Lower lobe of right lung (tissue), 2 donors: ENCODE data around the gene AKAP6. TPM values are rescaled to one million over a fixed set of nuclear protein-coding genes. Genes with fewer than 3 reads are reported as not detected.

ENCODE experiments used
- ATAC-seq, 2 donors: fragments of 200-7000 bp; cut with Tn5 transposase; one replicate each; pipeline ENCODE4 v1.9.1; 2020 to 2022; ENCODE audit warnings: mild to moderate bottlenecking in 2 of 2, moderate library complexity in 2 of 2
- DNase-seq: peaks from one replicate; pipeline ENCODE4 v3.0.0-alpha.2; 2020
- H3K27ac ChIP-seq: fragments of 200-600 bp; one replicate; pipeline ENCODE4 v1.8.0; 2022
- H3K27me3 ChIP-seq: fragments of 200-600 bp; one replicate; pipeline ENCODE4 v1.8.0; 2022; ENCODE audit warnings: low read depth
- H3K36me3 ChIP-seq: fragments of 200-600 bp; one replicate; pipeline ENCODE4 v1.8.0; 2022; ENCODE audit warnings: mild to moderate bottlenecking
- H3K4me1 ChIP-seq: fragments of 200-600 bp; one replicate; pipeline ENCODE4 v1.8.0; 2022
- H3K4me3 ChIP-seq: fragments of 200-600 bp; one replicate; pipeline ENCODE4 v1.8.0; 2022; ENCODE audit warnings: mild to moderate bottlenecking
- H3K9me3 ChIP-seq: fragments of 200-600 bp; one replicate; pipeline ENCODE4 v1.8.0; 2022
- intact Hi-C: fragments of 100-400 bp; cut with DNase I; formaldehyde crosslinking; loops from one replicate; pipeline ENCODE4 v1.11.0; 2022
- total RNA-seq: library from RNA; stranded (reverse); fragmentation: NEBNext Ultra II Directional; extraction: Animal tissue kit (Norgen Biotek cat#: 25700); gene quantifications from one replicate; pipeline ENCODE4 v1.2.1, GENCODE V29; 2021
- TF ChIP-seq, protein P1 (sequence below): fragments of 200-600 bp; IDR thresholded peaks from one replicate; pipeline ENCODE4 v1.8.0; 2022; ENCODE audit warnings: antibody characterized with exemption, mild to moderate bottlenecking
- donor health status: DM: no; HTN: yes; CAD: no; lungs with severe emphysema.

Gene AKAP6
- total RNA-seq, 1 donor from 2014 or later, result 8.6 TPM

DNA sequence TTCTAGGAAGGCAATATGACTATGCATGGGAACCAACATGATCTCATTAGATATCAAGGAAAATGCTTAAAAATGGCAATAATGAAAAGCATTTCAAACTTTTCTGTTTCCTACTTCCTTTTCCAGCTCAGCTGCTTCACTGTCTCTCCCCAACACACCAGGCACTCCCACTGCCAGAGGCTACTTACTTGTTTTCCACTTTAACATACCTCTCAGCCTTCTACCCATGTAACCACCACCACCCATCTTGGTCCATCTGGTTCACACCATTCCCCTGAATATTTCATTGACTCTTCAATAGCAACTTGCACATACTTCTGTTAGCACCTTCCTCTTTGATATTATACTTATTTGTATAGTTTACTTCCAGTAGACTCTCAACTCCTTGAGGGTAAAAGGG lies 441.3 kb downstream of the AKAP6 start:
- no peaks in the 10 kb centered on the region for H3K9me3 ChIP-seq
- H3K27ac ChIP-seq, result no peak overlapping the region
- H3K27me3 ChIP-seq, result no peaks in the 10 kb centered on the region
- H3K4me3 ChIP-seq, result no peak overlapping the region
- no peaks in the 10 kb centered on the region for H3K4me1 ChIP-seq
- intact Hi-C loops, result no loop called here
- DNase-seq, result no peak
- TF ChIP-seq, protein P1, sequence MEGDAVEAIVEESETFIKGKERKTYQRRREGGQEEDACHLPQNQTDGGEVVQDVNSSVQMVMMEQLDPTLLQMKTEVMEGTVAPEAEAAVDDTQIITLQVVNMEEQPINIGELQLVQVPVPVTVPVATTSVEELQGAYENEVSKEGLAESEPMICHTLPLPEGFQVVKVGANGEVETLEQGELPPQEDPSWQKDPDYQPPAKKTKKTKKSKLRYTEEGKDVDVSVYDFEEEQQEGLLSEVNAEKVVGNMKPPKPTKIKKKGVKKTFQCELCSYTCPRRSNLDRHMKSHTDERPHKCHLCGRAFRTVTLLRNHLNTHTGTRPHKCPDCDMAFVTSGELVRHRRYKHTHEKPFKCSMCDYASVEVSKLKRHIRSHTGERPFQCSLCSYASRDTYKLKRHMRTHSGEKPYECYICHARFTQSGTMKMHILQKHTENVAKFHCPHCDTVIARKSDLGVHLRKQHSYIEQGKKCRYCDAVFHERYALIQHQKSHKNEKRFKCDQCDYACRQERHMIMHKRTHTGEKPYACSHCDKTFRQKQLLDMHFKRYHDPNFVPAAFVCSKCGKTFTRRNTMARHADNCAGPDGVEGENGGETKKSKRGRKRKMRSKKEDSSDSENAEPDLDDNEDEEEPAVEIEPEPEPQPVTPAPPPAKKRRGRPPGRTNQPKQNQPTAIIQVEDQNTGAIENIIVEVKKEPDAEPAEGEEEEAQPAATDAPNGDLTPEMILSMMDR, result no peak
- no peak for ATAC-seq
- H3K36me3 ChIP-seq, result no peaks in the 10 kb centered on the region

DNA sequence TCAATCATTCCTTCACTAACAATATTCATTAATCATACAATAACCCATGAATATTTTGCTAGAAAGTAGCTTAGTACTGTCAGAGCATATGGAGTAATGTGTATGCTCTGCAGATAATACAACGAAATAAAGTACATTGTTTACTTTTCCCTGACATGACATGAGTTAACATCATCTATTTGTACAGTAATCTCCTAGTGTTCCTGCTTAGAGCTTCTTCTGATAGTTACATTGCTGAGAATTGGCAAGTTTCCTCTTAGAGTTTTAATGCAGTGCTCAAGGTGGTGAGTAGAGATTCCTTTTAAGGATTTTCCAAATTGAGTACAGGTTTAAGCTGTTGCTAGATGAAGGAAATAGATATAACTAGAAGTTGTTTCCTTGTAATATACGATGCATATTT lies 445.1 kb downstream of the AKAP6 start:
- TF ChIP-seq, protein P1, result no peak
- intact Hi-C loops, result no loop called here
- H3K4me3 ChIP-seq, result no peak overlapping the region
- H3K9me3 ChIP-seq, result no peaks in the 10 kb centered on the region
- no peak overlapping the region for H3K27ac ChIP-seq
- DNase-seq, result no peak
- H3K36me3 ChIP-seq, result no peaks in the 10 kb centered on the region
- no peak for ATAC-seq
- H3K4me1 ChIP-seq, result no peaks in the 10 kb centered on the region
- no peaks in the 10 kb centered on the region for H3K27me3 ChIP-seq

DNA sequence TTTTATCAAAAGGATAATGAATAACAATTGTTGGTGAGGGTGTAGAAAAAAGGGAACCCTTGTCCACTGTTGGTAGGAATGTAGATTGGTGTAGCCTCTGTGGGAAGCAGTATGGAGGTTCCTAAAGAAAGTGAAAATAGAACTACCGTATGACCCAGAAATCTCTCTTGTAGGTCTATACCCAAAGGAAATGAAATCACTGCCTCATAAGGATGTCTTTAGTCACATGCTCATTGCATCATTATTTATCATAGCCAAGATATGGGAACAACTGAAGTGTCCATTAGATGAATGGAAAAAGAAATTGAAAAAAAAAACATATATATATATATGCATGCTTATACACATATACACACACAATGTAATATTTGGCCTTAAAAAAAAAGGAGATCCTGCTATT lies 450.7 kb downstream of the AKAP6 start:
- DNase-seq, result no peak
- intact Hi-C loops, result no loop called here
- H3K36me3 ChIP-seq, result no peaks in the 10 kb centered on the region
- no peak overlapping the region for H3K4me3 ChIP-seq
- H3K27ac ChIP-seq, result no peak overlapping the region
- TF ChIP-seq, protein P1, result no peak
- ATAC-seq, result no peak
- H3K9me3 ChIP-seq, result no peaks in the 10 kb centered on the region
- no peaks in the 10 kb centered on the region for H3K27me3 ChIP-seq
- H3K4me1 ChIP-seq, result no peaks in the 10 kb centered on the region

DNA sequence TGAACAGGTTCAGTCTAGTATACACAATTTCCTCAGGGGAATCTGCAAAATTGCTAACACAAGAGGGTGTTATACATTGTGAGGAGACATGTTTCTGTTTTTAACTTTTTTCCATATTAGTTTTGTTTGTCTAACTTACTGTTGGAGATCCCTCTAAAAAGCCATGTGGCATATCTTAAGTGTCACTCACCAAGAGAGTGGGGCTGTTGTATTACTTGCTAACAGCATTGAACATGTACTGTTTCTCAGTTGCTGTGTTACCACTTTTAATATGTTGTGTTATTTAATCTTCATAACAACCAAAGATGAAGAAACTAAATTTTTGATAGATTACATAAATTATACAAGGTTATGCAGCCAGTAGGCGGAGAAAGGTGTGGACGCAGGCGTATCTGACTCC lies 455.3 kb downstream of the AKAP6 start:
- TF ChIP-seq, protein P1, result no peak
- Histone ChIP-seq H3K27me3 (no peaks in the 10 kb centered on the region), H3K9me3 (no peaks in the 10 kb centered on the region), H3K4me3 (no peak overlapping the region), H3K27ac (no peak overlapping the region), H3K4me1 (no peaks in the 10 kb centered on the region), H3K36me3 (no peaks in the 10 kb centered on the region)
- ATAC-seq (no peak), DNase-seq (no peak)
- intact Hi-C loops, result no loop called here

DNA sequence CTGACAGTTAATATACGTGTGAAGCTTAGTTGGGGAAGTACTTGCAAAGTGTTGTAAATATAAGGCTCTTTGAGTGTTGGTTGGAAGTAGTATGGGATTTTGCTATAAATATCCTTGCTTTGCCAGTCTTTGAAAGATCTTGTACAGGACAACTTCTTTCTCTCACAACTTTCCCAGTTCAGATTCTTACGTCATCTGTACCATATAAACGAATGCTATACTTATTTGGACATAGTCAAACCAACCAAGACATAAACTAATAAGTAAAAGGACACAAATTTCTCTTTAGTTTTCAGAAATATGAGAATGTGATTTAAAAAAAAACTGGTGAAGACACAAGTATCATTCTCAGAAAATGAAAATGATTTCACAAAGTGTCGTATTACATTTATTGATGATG lies 456.5 kb downstream of the AKAP6 start:
- intact Hi-C loops, result no loop called here

More for the DNA sequence above, 456.5 kb downstream of the AKAP6 start:
- TF ChIP-seq, protein P1, result no peak
- ATAC-seq, result no peak
- Histone ChIP-seq H3K4me3 (no peak overlapping the region), H3K4me1 (no peaks in the 10 kb centered on the region), H3K9me3 (no peaks in the 10 kb centered on the region), H3K27me3 (no peaks in the 10 kb centered on the region), H3K36me3 (no peaks in the 10 kb centered on the region), H3K27ac (no peak overlapping the region)
- DNase-seq, result no peak
